IMR-90 (cell line): ENCODE measurements around the gene MTG1. TPM values are rescaled to one million over a fixed set of nuclear protein-coding genes. Genes with fewer than 3 reads are reported as not detected.

ENCODE experiments used
- ATAC-seq: fragments of 200-7000 bp; cut with Tn5 transposase; 2 replicates; pipeline ENCODE4 v1.9.1; 2020; ENCODE audit warnings: low read depth, mild to moderate bottlenecking, moderate library complexity
- BruUV-seq: library from RNA; stranded (reverse); fragments of 400-500 nt; replicated peaks from 2 replicates; lab custom pipeline; 2021; lab: Mats Ljungman, UMichigan
- CTCF ChIA-PET: fragments of 300-600 bp; formaldehyde crosslinking; extraction: SDS; loops from one replicate; lab custom pipeline; 2021; ENCODE audit warnings: antibody characterized with exemption; lab: Yijun Ruan, JAX
- POLR2A ChIA-PET: fragments of 300-600 bp; sonication (Branson Sonifier 250); formaldehyde crosslinking; loops from one replicate; lab custom pipeline; 2022; ENCODE audit warnings: antibody characterized with exemption; ENCODE audit not compliant: unreplicated experiment; lab: Charles Lee
- DNase-seq: peaks from one replicate; pipeline ENCODE4 v3.0.0; 2013
- H2AFZ ChIP-seq: replicated peaks from 2 replicates; pipeline ENCODE3; 2013; ENCODE audit warnings: low read length, mild to moderate bottlenecking; ENCODE audit not compliant: poor library complexity
- H2AK5ac ChIP-seq: 2 replicates; pipeline ENCODE4 v1.6.1; 2013; ENCODE audit warnings: low read depth, low read length, inconsistent platforms
- H2AK9ac ChIP-seq: replicated peaks from 2 replicates; pipeline ENCODE3; 2013; ENCODE audit warnings: mild to moderate bottlenecking, low read depth, low read length, moderate library complexity; ENCODE audit not compliant: poor library complexity
- H2BK120ac ChIP-seq: 2 replicates; pipeline ENCODE4 v1.6.1; 2013; ENCODE audit warnings: low read depth, low read length, inconsistent platforms
- H2BK15ac ChIP-seq: 3 replicates; pipeline ENCODE4 v1.6.1; 2013; ENCODE audit warnings: low read depth, low read length, inconsistent platforms
- H2BK20ac ChIP-seq: 2 replicates; pipeline ENCODE4 v1.6.1; 2013; ENCODE audit warnings: low read depth, mild to moderate bottlenecking, inconsistent platforms, low read length, moderate library complexity
- H2BK5ac ChIP-seq: 2 replicates; pipeline ENCODE4 v1.6.1; 2013; ENCODE audit warnings: mild to moderate bottlenecking, low read depth, low read length, inconsistent platforms; ENCODE audit not compliant: poor library complexity, severe bottlenecking
- H3K14ac ChIP-seq: replicated peaks from 2 replicates; pipeline ENCODE4 v1.6.1; 2013; ENCODE audit warnings: low read depth, low read length, inconsistent platforms
- H3K18ac ChIP-seq: 2 replicates; pipeline ENCODE4 v1.6.1; 2013; ENCODE audit warnings: low read depth, low read length, control low read depth
- H3K23ac ChIP-seq: 2 replicates; pipeline ENCODE4 v1.6.1; 2013; ENCODE audit warnings: low read depth, low read length, inconsistent platforms
- H3K27ac ChIP-seq: 2 replicates; pipeline ENCODE4 v1.5.1; 2013; ENCODE audit warnings: mild to moderate bottlenecking, control low read depth, low read length; ENCODE audit not compliant: insufficient read depth
- H3K27me3 ChIP-seq: 2 replicates; pipeline ENCODE4 v1.6.1; 2013; ENCODE audit warnings: low read length; ENCODE audit not compliant: control insufficient read depth, insufficient read depth
- H3K36me3 ChIP-seq: 2 replicates; pipeline ENCODE4 v1.6.1; 2013; ENCODE audit warnings: low read length, mixed read lengths; ENCODE audit not compliant: control insufficient read depth, insufficient read depth
- H3K4ac ChIP-seq: 2 replicates; pipeline ENCODE4 v1.6.1; 2013; ENCODE audit warnings: low read depth, low read length, inconsistent platforms
- H3K4me1 ChIP-seq: 2 replicates; pipeline ENCODE4 v1.6.1; 2013; ENCODE audit warnings: low read length, mixed read lengths; ENCODE audit not compliant: control insufficient read depth, insufficient read depth
- H3K4me2 ChIP-seq: 2 replicates; pipeline ENCODE4 v1.6.1; 2013; ENCODE audit warnings: low read depth, mild to moderate bottlenecking, control low read depth, low read length, moderate library complexity
- H3K4me3 ChIP-seq: 2 replicates; pipeline ENCODE4 v1.5.1; 2013; ENCODE audit warnings: low read depth, mild to moderate bottlenecking, control low read depth, low read length, moderate library complexity; ENCODE audit not compliant: insufficient read depth
- H3K56ac ChIP-seq: 2 replicates; pipeline ENCODE4 v1.6.1; 2013; ENCODE audit warnings: low read length, inconsistent platforms; ENCODE audit not compliant: insufficient read depth; ENCODE audit errors: extremely low read depth
- H3K79me1 ChIP-seq, 2 experiments: 2 replicates each; pipeline ENCODE4 v1.6.1; 2013; ENCODE audit warnings: low read length in 2 of 2, inconsistent platforms in 1 of 2, low read depth in 1 of 2
- H3K9ac ChIP-seq: 2 replicates; pipeline ENCODE4 v1.6.1; 2013; ENCODE audit warnings: low read depth, low read length, control low read depth
- H3K9me1 ChIP-seq: 2 replicates; pipeline ENCODE4 v1.6.1; 2013; ENCODE audit warnings: low read length, inconsistent platforms; ENCODE audit not compliant: insufficient read depth
- H3K9me3 ChIP-seq: 2 replicates; pipeline ENCODE4 v1.6.1; 2013; ENCODE audit warnings: low read length; ENCODE audit not compliant: control insufficient read depth, insufficient read depth
- H4K20me1 ChIP-seq: 2 replicates; pipeline ENCODE4 v1.6.1; 2013; ENCODE audit warnings: low read length, inconsistent platforms; ENCODE audit not compliant: insufficient read depth
- H4K5ac ChIP-seq: 2 replicates; pipeline ENCODE4 v1.6.1; 2013; ENCODE audit warnings: mild to moderate bottlenecking, low read depth, low read length, control low read depth
- H4K8ac ChIP-seq, 2 experiments: 2 replicates each; pipeline ENCODE4 v1.6.1; 2013; ENCODE audit warnings: low read depth in 2 of 2, low read length in 2 of 2, control low read depth in 1 of 2, inconsistent platforms in 1 of 2
- H4K91ac ChIP-seq: 2 replicates; pipeline ENCODE4 v1.6.1; 2013; ENCODE audit warnings: low read depth, low read length, inconsistent platforms; ENCODE audit not compliant: insufficient read depth
- BHLHE40 ChIP-seq: fragments of 150-350 bp; IDR thresholded peaks from 2 replicates; pipeline ENCODE4 v1.6.1; 2016; ENCODE audit warnings: mild to moderate bottlenecking, low read depth, low read length
- CEBPB ChIP-seq: IDR thresholded peaks from 2 replicates; pipeline ENCODE4 v1.6.1; 2012; ENCODE audit warnings: low read depth, low read length, improper control_type of control experiment
- CHD1 ChIP-seq: IDR thresholded peaks from 2 replicates; pipeline ENCODE4 v1.6.1; 2012; ENCODE audit warnings: low read depth, low read length, improper control_type of control experiment
- FOS ChIP-seq: fragments of 150-350 bp; IDR thresholded peaks from 2 replicates; pipeline ENCODE4 v1.6.1; 2016; ENCODE audit warnings: low read depth, low read length
- MAFK ChIP-seq: IDR thresholded peaks from 2 replicates; pipeline ENCODE4 v1.6.1; 2012; ENCODE audit warnings: low read depth, low read length, improper control_type of control experiment
- MAZ ChIP-seq: IDR thresholded peaks from 2 replicates; pipeline ENCODE4 v1.6.1; 2012; ENCODE audit warnings: low read depth, mild to moderate bottlenecking, low read length, improper control_type of control experiment, moderate library complexity, borderline replicate concordance
- MXI1 ChIP-seq: IDR thresholded peaks from 2 replicates; pipeline ENCODE4 v1.6.1; 2012; ENCODE audit warnings: low read depth, mild to moderate bottlenecking, low read length, moderate library complexity, borderline replicate concordance
- RCOR1 ChIP-seq: IDR thresholded peaks from 2 replicates; pipeline ENCODE4 v1.6.1; 2012; ENCODE audit warnings: mild to moderate bottlenecking, low read length, improper control_type of control experiment; ENCODE audit not compliant: insufficient replicate concordance
- RFX5 ChIP-seq: IDR thresholded peaks from 2 replicates; pipeline ENCODE4 v1.8.0; 2012; ENCODE audit warnings: low read depth, mild to moderate bottlenecking, low read length, moderate library complexity
- WGBS, 2 experiments: methylation state at CpG; one replicate each; pipeline versions ENCODE4 v1.1.5 to v1.1.7; 2013; ENCODE audit warnings: missing lambda C conversion rate in 2 of 2; ENCODE audit not compliant: insufficient read length in 1 of 2; ENCODE audit errors: extremely low coverage in 2 of 2; 5-methylcytosine and 5-hydroxymethylcytosine counted together
- dilution Hi-C: fragments of 300-500 bp; cut with HindIII; formaldehyde crosslinking; loops from one replicate; pipeline ENCODE4 v1.14.3; 2018; ENCODE audit warnings: low sequenced_read_pairs; ENCODE audit not compliant: unreplicated experiment
- in situ Hi-C: fragments of 300-500 bp; cut with MboI; formaldehyde crosslinking; loops from 3 replicates; pipeline ENCODE4 v1.14.3; 2019; ENCODE audit warnings: low sequenced_read_pairs, inconsistent platforms, mixed read lengths
- intact Hi-C: fragments of 100-400 bp; cut with micrococcal nuclease; formaldehyde crosslinking; loops from 2 replicates; pipeline ENCODE4 v1.10.0; 2022
- polyA plus RNA-seq, 3 experiments: library from polyadenylated mRNA; depleted of rRNA; stranded (reverse); fragments of >200 nt; gene quantifications; 2 replicates each; pipeline ENCODE4 v1.2.3, GENCODE V29; 2012; ENCODE audit warnings: low replicate concordance in 1 of 3
- total RNA-seq: library from RNA; depleted of rRNA; stranded (reverse); fragments of >200 nt; gene quantifications from 2 replicates; pipeline ENCODE4 v1.2.3, GENCODE V29; 2012
- TF ChIP-seq, protein P1 (sequence below): fragments of 150-350 bp; IDR thresholded peaks from 2 replicates; pipeline ENCODE4 v1.6.1; 2017; ENCODE audit warnings: mild to moderate bottlenecking, antibody characterized with exemption, low read length, low read depth
- TF ChIP-seq, protein P2 (sequence below): fragments of 150-350 bp; IDR thresholded peaks from 2 replicates; pipeline ENCODE4 v1.6.1; 2016; ENCODE audit warnings: low read depth, mild to moderate bottlenecking, low read length, moderate library complexity, borderline replicate concordance
- TF ChIP-seq, protein P3 (sequence below): conservative IDR thresholded peaks from 2 replicates; pipeline ENCODE4 v1.5.1; 2012; ENCODE audit warnings: mild to moderate bottlenecking, low read depth, low read length, improper control_type of control experiment

Gene MTG1
- total and polyA plus RNA-seq, 2 of the 4 experiments (the other 2 are of a cell fraction): 38.5 to 64.8 TPM

DNA sequence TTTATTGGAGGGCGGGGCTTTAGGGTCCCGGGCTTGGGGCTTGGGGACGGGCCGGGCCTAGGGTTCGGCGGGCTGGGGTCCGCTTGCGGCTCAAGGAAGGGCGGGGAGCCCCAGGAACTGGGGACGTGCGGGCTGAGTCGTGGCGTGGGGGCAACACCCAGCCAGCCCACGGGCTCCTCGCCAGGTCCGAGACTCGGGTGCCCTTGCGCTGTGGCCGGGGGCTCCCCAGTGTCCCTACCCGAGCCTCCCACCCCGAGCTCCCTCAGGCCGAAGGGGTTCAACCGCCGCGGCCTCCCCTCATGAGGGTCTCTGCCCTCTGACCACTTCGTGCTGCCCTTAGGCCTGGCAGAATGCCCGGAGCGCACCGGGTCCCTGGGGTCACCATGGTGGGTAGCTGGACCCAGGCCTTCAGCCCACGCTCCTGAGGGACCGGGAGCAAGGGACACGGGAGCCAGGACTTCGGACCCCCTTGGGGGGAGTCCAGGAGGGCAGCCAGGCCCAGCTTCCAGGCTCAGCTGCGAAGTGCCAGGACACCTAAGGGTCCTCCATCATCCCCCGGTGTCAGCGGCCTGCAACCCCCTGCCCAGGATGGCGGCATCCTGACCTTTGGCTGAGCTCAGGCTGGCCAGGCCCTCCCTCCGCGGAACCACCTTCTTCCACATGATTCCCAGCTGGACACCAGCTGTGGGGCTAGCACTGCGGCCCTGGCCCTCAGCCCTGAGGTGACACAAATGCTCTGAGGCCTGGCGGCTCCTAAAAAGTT is 35.6 kb upstream of the MTG1 start (continued):
- no peak for TF ChIP-seq RCOR1

DNA sequence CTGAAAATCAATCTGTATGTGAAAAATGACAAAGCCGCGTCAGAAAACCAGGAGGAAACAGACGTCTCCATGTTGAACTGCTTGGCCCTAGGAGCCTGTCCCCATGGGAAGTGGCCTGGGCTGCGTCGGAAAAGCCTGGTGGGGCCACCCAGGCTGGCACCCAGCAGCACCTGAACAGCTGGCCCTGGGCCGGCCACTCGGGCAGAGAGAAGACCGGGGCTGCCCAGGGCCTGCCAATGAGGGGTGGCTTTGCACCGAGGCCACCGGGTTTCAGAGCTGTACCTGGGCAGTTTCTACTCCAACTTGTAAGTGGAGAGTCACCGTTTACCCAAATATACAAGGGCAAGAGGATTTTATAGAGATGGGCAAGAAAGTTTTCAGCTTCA is 35.0 kb upstream of the MTG1 start:
- H3K27ac ChIP-seq: no peak overlapping the region

More for the DNA sequence above, 35.0 kb upstream of the MTG1 start:
- dilution Hi-C loops (no loop called here), intact Hi-C loops (no loop called here), in situ Hi-C loops (no loop called here)
- no peak overlapping the region for H4K8ac ChIP-seq
- WGBS, 2 experiments: 86% methylated on average over 5 of the region's 11 CpGs; no CpG with 5 or more reads in 1 of the 2 experiments
- H2AK9ac ChIP-seq: no peak overlapping the region
- no peaks in the 10 kb centered on the region for H3K9me1 ChIP-seq
- H3K4me1 ChIP-seq: peaks cover 6% of the 10 kb centered on the region; the same call in 1 of the 2 replicates
- no peaks in the 10 kb centered on the region for H3K27me3 ChIP-seq
- no peak overlapping the region for H3K4me2 ChIP-seq
- H4K20me1 ChIP-seq: no peaks in the 10 kb centered on the region; the same call in 1 of the 2 replicates
- H3K18ac ChIP-seq: no peak overlapping the region
- no peak overlapping the region for H2AK5ac ChIP-seq
- DNase-seq (no peak), ATAC-seq (no peak)
- no TSS peak for BruUV-seq
- no peak overlapping the region for H3K23ac ChIP-seq
- H2BK15ac ChIP-seq: no peak overlapping the region
- no peak overlapping the region for H4K5ac ChIP-seq
- ChIA-PET CTCF (no interaction called here), POLR2A (no interaction called here)
- peaks cover 8 to 13% of the 10 kb centered on the region in 2 experiments; a peak in 2 of 4 replicates for H3K79me1 ChIP-seq
- no peak overlapping the region for H2AFZ ChIP-seq
- H3K4me3 ChIP-seq: no peak overlapping the region
- no peak overlapping the region for H2BK20ac ChIP-seq
- H3K36me3 ChIP-seq: peaks cover 20% of the 10 kb centered on the region
- H2BK5ac ChIP-seq: no peak overlapping the region
- H3K14ac ChIP-seq: no peak overlapping the region
- H3K4ac ChIP-seq: no peak overlapping the region
- TF ChIP-seq FOS: no peak
- no peak for TF ChIP-seq MXI1
- TF ChIP-seq MAFK: no peak
- TF ChIP-seq, protein P1, sequence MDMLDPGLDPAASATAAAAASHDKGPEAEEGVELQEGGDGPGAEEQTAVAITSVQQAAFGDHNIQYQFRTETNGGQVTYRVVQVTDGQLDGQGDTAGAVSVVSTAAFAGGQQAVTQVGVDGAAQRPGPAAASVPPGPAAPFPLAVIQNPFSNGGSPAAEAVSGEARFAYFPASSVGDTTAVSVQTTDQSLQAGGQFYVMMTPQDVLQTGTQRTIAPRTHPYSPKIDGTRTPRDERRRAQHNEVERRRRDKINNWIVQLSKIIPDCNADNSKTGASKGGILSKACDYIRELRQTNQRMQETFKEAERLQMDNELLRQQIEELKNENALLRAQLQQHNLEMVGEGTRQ: no peak
- no peak for TF ChIP-seq CEBPB
- no peak for TF ChIP-seq RCOR1
- TF ChIP-seq, protein P2, sequence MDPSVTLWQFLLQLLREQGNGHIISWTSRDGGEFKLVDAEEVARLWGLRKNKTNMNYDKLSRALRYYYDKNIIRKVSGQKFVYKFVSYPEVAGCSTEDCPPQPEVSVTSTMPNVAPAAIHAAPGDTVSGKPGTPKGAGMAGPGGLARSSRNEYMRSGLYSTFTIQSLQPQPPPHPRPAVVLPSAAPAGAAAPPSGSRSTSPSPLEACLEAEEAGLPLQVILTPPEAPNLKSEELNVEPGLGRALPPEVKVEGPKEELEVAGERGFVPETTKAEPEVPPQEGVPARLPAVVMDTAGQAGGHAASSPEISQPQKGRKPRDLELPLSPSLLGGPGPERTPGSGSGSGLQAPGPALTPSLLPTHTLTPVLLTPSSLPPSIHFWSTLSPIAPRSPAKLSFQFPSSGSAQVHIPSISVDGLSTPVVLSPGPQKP: no peak
- TF ChIP-seq CHD1: no peak
- no peak for TF ChIP-seq RFX5
- TF ChIP-seq, protein P3, sequence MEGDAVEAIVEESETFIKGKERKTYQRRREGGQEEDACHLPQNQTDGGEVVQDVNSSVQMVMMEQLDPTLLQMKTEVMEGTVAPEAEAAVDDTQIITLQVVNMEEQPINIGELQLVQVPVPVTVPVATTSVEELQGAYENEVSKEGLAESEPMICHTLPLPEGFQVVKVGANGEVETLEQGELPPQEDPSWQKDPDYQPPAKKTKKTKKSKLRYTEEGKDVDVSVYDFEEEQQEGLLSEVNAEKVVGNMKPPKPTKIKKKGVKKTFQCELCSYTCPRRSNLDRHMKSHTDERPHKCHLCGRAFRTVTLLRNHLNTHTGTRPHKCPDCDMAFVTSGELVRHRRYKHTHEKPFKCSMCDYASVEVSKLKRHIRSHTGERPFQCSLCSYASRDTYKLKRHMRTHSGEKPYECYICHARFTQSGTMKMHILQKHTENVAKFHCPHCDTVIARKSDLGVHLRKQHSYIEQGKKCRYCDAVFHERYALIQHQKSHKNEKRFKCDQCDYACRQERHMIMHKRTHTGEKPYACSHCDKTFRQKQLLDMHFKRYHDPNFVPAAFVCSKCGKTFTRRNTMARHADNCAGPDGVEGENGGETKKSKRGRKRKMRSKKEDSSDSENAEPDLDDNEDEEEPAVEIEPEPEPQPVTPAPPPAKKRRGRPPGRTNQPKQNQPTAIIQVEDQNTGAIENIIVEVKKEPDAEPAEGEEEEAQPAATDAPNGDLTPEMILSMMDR: no peak
- TF ChIP-seq MAZ: no peak
- TF ChIP-seq BHLHE40: no peak
- no peak overlapping the region for H3K9ac ChIP-seq
- no peak overlapping the region for H4K91ac ChIP-seq
- H3K56ac ChIP-seq: no peak overlapping the region
- H3K9me3 ChIP-seq: no peaks in the 10 kb centered on the region
- H2BK120ac ChIP-seq: no peak overlapping the region
